ENCODE data around the gene TC2N.
"Not testable (repeated sequence)": the region's sequence is repeated elsewhere in the genome, so short reads cannot be mapped to it uniquely, and the experiment has no call there.

Gene TC2N

DNA sequence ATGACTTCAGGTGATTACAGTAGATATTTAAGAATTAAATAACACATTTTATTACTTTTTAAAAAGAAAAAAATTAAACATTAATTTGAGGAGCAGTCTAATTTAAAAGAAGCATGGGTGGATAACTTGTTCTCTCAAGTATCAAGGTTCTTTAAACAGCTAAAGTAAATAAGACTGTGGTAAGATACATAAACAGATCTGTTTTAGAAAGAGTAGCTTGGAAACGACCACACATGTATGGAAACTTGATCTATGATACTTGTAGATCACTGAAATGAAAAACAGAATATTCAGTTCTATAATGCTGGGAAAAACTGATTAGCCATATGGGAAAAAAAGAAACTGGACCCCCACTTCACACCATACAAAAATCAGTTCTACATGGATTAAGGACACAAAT, 36.0 kb downstream of the TC2N start:
- DNase-seq (ENCODE audit: low read depth) = no peak

DNA sequence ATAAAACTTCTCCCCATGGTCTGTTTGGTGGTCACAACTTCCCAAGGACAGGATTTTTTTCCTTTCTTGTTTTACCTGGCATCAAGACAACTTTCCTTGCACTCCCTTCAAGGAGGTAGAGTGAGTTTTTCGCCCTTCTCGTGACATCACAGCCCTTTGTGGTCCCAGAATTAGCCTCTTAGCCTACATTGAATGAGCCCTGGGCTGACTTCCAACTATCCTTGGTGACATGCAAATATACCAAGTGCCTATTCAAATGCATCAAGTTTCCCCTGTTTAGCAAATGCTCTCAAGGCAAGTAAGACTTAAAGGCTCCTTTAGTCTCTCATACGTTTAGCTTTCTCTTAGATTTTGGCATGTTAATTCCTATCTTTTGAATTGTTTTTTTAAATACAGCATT, 36.6 kb downstream of the TC2N start:
- no peak for DNase-seq (ENCODE audit: low read depth)

DNA sequence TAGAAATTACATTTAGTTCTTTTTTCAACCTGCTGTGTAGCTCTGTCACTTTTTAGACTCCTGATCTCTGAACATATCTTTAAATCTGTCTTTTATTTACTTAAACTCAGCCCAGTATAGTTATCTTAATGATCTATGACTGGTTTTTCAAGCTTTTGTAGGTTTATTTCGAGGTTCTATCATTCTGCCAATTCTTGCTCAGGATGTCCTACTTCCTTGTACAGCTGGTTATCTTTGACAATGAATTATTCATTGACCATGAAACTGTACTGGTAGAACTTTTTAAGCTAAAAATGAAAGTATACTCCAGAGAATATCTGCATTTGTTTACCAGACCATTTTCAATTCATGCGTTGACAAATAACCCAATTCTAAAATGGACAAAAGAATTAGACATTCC, 37.8 kb downstream of the TC2N start:
- DNase-seq (ENCODE audit: low read depth) = no peak

DNA sequence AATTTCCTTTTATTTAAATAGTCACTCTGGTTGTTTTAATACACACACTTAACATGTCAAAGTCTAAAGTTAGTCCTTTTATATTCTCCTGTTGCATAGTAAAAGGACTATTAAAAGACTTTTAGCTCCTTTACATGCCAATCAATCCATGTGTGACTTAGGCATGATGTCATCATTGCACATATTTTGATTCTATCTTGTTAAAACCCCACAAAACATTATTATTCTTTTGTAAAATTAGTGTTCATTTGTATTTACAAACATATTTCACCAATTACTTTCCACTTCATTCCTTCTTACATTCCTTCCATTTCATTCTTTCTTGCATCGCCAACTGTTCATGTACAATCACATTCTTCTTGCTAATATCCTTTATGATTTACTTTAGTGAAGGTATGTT, 39.6 kb downstream of the TC2N start:
- DNase-seq (ENCODE audit: low read depth) = no peak

DNA sequence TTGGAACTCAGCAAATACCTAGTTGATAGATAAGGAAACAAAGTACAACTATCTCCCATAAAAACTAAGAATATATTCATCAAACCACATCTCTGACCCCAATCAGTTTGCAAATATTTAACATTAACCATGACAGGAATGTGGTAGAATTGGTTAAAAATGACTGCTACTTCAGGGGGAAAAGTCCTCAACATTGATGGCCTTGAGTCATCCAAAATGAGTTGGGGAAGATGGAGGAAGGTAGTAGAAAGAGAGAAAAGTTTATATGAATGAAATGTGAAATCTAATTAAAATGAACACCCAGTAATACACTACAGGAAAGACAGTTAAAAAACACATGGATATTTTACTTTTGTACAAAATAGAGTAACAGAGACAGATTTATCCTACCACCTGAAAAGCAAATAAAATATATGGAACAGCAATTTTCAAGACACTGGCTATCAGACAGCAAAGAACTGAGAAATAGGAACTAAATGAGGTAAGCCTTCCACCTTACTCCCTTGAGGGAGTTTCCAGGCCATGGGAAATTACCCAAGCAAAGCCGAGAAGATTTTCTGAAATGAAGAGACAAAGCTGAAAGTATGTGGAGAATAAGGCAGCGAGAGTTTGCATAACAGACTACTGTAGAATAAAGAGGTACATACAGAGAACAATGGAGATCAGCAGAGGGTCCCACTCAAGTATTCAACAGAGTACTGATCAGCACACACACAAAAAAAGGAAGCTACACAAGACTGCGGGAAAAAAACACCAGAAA, 49.6 kb downstream of the TC2N start:
- DNase-seq (ENCODE audit: low read depth) = no peak

DNA sequence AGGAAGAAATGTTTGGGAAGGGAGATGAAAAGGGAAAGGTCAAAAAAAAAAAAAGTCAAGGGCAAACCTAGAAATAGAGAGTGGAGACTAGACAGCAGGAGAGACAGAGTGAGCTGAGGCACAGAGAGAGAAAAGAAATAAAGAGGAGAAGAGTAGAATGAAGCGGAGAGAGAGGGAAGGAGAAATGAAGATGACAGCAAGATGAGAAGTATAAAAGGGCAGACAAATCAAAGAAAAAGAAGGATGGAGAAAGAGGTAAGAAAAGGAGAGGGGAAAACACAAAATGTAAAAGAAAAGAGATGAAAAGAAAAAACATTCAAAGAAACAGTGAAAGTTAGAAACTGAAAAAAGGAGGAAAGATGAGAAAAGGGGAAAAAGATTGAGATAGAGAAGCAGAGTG, 53.0 kb downstream of the TC2N start:
- no peak for DNase-seq (ENCODE audit: low read depth)

DNA sequence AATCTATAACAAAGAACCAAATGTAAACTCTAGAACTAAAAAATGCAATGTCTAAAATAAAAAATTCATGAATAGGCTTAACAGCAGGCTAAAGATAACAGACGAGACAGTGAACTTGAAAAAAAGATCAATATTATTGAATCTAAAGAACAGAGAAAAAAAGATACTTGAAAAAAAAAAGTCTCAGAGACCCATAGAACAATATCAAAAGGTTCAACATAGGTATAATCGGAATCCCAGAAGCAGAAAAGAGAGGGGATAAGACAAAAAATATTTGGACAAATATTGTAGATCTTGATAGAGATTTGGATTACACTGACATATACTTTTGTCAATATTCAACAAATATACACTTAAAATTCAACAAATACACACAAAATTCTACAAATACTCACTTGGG, 56.6 kb downstream of the TC2N start:
- DNase-seq (ENCODE audit: low read depth) = no peak

DNA sequence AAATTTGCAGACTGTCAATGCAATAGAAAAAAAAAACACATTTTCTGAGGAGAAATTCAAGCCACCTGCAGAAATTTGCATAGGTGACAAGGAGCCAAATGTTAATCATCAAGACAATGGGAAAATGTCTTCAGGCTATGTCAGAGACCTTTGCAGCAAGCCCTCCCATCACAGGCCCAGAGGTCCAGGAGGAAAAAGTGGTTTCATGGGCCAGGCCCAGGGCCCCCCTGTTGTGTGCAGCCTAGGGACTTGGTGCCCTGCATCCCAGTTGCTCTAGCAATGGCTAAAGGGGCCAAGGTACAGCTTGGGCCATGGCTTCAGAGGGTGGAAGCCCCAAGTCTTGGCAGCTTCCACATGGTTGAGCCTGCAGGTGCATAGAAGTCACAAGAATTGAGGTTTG, 60.6 kb downstream of the TC2N start:
- no peak for DNase-seq (ENCODE audit: low read depth)

DNA sequence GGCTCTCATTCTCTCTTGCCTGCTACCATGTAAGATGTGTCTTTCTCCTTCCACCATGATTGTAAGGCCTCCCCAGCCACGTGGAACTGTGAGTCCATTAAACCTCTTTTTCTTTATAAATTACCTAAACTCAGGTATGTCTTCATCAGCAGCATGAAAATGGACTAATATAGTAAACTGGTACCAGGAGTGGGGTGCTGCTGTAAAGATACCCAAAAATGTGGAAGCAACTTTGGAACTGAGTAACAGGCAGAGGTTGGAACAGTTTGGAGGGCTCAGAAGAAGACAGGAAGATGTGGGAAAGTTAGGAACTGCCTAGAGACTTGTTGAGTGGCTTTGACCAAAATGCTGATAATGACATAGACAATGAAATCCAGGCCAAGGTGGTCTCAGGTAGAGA, 61.2 kb downstream of the TC2N start:
- not testable (repeated sequence) for DNase-seq (ENCODE audit: low read depth)

DNA sequence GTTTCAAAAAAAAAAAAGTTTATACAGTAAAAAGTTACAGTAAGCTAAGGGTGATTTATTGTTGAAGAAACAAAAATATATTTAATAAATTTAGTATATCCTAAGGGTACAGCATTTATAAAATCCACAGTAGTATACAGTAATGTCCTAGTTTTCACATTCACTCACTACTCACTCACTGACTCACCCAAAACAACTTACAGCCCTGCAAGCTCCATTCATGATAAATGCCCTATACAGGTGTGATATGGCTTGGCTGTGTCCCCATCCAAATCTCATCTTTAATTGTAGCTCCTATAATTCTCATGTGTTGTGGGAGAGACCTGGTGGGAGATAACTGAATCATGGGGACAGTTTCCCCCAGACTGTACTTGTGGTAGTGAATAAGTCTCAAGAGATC, 61.7 kb downstream of the TC2N start:
- DNase-seq (ENCODE audit: low read depth) = no peak

DNA sequence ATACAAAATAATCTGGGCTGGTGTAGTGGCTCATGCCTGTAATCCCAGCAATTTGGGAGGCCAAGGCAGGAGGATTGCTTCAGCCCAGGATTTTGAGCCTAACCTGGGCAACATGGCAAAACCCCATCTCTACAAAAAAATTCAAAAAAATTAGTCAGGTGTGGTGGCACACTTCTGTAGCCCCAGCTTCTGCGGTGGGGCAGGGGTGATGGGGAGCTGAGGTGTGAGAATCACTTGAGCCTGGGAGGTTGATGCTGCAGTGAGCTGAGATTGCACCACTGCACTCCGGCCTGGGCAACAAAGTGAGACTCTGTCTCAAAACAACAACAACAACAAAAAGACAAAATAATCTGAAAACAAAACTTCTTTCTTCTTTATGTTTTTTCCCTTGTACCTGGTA, 66.0 kb downstream of the TC2N start:
- no peak for DNase-seq (ENCODE audit: low read depth)

DNA sequence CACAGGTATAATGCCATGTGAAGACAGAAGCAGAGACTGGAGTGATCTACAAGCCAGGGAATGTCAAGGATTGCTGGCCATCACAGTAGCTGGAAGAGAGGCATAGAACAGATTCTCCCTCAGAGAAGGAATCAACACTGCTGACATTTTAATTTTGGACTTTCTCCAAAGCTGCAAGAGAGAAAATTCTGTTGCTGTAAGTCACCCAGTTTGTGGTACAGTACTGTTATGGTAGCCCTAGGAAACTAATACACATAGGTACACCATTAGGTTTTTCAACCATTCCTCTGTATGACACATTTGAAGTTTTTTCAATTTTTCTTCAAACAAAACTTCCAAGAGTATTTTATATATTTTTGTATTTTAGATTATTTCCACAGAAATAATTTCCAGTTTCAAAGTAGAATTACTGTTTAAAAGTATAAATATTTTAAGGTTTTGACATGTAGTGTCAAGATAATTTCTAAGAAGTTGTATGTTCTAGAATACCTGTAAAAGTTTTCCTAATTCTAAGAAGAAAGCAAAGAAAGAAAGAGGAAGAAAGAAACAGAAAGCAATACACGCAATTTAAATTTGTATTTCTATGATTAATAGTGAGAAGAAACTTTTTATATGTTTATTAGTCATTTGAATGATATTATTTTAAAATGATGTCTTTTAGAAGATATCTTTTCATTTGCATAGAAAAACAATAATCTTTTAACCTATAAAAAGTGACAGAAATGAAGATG, 70.6 kb downstream of the TC2N start:
- no peak for DNase-seq (ENCODE audit: low read depth)

DNA sequence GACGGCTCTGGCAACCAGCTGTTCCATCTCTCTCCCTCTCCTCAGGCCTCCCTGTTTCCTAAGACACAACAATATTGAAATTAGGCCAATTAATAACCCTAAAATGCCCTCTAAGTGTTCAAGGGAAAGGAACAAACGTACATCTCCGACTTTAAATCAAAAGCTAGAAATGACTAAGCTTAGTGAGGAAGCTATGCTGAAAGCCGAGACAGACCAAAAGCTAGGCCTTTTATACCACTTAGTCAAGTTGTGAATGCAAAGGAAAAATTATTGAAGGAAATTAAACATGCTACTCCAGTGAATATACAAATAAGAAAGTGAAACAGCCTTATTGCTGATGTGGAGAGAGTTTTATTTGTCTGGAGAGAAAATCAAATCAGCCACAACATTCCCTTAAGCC, 73.6 kb downstream of the TC2N start:
- no peak for DNase-seq (ENCODE audit: low read depth)

DNA sequence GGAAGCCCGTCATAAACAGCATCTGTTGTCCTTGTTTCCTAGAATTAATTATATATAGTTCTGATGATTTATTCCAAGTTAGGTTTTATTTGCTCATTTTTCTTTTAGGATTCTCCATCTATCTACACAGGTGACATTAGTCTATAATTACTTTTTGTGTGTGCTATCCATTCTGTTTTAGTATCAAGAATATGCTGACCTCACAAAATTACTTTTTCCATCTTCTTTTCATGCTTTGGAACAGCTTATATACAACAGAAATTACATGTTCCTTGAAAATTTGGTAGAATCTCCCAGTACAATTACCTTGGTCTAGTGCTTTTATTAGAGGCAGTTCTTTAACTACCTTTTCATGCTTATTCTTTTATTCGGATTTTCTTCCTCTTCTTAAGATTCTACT, 81.1 kb downstream of the TC2N start:
- no peak for DNase-seq (ENCODE audit: low read depth)

DNA sequence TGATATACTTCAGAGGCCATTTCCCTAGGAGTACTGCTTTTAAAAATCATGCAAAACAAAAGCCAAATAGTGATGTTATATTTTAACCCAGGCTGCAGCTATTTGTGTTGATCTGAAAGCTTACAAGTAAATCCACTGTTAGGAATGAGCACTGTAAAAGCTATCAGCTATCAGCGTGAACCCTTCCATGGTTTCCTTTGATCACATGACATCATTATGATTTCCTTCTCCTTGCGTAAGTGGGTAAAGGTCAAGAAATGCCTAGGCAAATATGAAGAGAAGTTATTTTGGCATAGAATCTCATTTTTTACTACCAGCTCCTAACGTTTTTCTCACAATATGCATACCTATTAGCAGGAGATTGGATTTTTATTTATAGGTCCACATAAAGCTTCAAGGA, 86.9 kb downstream of the TC2N start:
- no peak for DNase-seq (ENCODE audit: low read depth)

DNA sequence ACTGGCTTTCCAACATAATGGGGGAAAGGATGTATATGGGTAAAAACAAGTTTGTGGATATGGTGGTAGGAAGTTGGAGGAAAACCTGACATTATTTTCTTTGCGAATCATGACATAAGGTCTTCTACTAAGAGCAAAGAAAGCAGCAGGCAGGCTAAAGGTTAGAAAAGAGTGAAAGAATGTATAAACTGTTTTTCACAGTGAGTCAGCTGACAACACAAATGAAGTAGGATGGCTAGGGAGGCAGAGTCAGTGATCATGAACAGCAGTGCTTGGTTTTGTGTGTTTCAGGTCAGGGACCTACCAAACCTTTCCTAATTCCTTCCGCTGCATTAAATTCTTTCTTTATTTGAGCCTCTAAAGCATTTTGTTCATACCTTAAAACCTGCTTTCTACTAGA, 89.1 kb downstream of the TC2N start:
- DNase-seq (ENCODE audit: low read depth) = no peak

DNA sequence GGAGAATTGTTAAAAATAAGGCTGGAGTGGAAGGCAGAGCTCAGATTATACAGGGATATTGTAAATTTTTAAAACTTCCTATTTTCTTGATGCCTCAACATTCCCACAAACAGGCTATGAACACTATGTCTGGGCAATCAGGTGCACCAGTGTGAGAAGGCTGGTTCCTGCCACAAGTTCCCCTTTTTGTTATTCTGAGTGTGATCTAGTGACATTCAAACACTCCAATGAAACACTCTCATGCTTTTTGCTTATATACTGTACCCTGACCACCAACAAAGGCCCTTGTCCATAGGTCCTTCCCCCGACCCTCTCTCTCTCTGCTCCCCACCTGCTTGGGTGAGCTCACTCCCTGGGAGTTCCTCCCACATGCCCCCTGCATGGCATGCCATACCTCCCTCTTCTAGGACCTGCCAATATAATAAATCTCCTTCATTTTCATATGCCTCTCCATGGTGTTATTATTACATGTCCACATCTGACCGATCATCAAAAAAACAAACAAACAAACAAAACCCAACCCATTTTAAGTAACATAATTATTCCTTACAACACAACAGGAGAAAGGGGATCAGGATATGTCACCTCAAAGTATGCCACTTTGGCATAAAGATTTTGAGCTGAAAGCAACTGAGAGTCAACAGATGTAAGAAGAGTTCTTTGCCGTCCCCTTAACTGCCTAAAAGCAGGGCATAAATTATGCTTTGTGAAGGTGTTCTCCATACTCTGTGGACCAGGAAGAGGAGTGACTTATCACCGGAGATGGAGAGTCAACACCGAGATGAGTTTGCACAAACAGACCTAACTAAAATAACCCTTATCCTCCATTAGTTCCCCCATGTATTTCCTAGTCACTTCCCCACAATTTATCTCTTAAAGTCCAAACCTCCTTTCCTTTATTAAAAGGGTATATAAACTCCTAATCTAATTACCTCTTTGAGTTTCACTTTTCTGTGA, 92.9 kb downstream of the TC2N start:
- no peak for DNase-seq (ENCODE audit: low read depth)

DNA sequence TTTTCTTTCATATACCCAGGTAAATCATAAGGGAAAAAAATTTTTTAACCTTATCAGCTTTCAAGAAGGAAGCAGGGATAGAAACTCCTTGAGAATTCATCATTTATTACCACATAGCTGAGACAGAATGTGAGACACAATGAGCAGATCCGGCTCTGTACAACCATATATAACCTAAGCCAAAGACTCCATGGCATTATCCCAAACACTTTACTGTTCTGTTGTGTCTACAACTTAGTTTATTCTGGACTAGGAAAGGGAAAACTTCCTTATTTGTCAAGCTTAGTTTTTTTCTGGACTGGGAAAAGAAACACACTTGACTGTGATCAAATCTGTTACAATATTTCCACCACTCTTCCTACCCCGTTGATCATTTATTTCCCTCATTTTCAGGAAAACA, 97.2 kb downstream of the TC2N start:
- DNase-seq (ENCODE audit: low read depth) = no peak

DNA sequence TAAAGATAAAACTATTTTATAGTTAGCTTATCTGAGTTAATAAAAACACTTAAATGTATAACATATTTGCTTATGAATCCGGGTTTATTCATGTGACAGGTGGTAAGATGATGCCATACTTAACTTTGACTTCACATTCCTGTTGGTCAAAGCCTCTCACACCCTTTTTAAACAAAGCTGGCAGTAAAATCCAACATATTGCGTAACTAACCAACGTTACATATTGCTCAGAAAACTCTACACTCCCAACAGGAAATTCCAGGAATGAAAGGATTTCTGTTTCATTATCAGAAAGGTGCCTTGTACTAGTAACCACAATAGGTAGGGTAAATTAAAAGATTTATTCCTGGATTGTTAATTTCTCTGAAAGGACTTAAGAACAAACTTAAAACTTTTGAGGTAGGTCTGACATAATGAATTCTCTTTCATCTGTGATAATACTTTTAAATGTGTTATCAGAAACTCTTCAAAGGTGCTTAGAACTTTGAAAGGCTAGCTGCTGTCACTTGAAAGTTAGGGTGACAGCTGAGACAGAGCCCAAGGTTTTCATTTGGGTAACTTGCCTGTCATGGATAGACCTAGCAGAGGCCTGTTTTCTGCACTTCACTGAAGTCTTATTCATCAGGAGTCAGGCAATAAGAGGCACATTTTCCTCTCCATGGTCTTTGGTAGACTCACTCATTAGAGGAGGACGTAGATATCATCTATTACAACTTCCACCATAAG, 111.6 kb downstream of the TC2N start:
- no peak for DNase-seq (ENCODE audit: low read depth)

DNA sequence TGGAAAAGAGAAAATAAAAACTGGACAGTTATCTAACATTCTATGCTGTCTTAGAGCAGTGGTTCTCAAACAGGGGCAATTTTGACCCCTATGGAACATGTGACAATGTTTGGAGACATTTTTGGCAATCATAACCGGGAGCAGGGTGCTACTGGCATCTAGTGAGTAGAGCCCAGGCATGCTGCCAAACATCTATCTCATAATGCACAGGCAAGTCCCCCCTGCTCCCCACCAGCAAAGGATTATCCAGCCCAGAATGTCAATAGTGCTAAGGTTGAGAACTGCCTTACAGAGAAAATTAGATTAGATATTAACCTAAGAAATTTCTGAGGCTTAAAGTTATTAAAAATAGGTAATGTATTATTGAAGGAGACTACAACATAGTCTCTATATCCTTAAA, 112.5 kb downstream of the TC2N start:
- no peak for DNase-seq (ENCODE audit: low read depth)

DNA sequence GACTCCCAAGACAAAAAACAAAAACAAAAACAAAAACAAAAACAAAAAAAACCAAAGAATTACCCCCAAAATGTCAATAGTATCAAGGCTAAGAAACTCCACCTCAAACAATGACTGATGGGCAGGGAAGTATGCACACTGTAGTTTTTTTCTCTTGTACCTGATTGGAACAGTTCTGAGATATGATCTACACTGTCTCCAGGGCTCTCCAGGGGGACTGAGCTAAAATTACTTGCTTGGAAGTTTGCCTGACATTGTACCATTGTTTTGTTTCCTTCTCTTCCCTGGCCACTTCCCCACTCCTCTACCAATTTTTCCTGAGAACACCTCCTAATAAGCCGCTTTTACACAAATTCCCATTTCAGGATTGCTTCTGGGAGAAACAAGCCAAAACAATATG, 113.2 kb downstream of the TC2N start:
- DNase-seq (ENCODE audit: low read depth) = no peak

DNA sequence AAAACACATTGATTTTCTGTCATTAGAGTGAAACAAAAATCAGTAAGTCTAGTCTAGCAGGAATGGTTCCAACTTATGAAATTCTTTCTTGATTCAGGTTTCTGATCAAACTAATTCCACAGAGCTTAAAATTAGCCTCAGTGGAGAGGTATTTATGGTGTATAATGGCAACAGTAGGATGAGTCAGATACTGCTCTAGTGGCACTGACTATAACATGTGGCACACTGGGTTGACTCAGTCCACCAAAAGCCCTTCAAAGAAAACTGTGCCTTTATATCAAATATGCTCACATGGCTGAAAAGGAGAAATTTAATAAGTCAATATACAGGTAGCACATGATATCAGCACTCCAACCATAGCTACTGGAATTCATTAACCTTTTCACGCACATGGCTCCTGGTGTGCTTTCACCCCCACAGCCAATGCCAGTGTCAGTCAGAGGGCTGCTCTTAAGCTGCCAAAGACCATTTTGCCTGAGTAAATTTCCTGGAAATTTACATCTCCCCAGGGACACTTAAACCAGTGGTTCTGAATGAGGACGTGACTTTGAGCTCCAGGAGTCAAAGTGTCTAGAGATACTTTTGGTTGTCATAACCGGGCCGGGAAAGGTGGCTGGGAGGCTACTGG, 113.7 kb downstream of the TC2N start:
- no peak for DNase-seq (ENCODE audit: low read depth)
